Measurements from ENCODE around the gene TMEM169.

GRCh38 chr2:216049452-216049851, 32.3 kb upstream of the TMEM169 start:
- TF ChIP-seq CTCF (IDR thresholded peaks at IDR 0.05; ENCODE audit: low read length) (no peak), EZH2 (IDR thresholded peaks at IDR 0.05; ENCODE audit: borderline replicate concordance, low read length) (no peak)
